GM03348 (cell line): ENCODE results near the gene PCBP3.

Source experiments
- DNase-seq: peaks from one replicate; pipeline ENCODE4 v3.0.0; 2012; ENCODE audit warnings: low spot score

PCBP3 gene

DNA sequence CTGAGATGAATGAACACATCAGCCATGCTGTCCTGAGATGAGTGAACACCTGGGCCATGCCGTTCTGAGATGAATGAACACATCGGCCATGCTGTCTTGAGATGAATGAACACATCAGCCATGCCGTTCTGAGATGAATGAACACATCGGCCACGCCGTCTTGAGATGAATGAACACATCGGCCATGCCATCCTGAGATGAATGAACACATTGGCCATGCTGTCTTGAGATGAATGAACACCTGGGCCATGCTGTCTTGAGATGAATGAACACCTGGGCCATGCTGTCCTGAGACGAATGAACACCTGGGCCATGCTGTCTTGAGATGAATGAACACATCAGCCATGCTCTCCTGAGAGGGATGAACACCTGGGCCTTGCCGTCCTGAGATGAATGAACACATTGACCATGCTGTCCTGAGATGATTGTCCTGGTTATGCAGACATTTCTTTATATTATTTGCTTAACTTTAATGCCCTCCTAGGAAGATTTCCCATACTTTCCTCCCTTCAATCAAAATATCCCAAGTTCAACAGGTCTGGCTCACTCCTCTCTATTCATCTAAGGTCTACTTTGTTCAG lies 289.5 kb downstream of the PCBP3 start:
- DNase-seq: no peak

DNA sequence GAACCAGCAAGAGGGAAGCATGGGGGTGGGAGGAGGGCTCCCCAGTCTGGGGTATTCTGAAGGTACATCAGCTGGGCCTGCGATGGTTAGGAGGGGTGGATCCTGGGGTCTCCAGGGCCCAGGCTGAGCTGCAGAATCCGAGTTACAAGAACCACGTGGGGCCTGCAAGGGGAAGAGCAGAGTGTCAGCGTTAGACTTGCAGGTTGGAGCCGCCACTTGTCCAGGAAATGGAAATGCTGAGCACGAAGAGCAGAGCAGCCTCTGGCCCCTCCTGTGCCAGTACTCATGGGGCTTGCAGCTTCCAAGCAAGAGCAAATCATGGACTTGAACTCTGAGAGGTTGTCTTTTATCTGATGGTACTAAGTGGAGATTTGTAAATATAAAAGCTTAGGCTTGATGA lies 290.6 kb downstream of the PCBP3 start:
- DNase-seq: no peak

DNA sequence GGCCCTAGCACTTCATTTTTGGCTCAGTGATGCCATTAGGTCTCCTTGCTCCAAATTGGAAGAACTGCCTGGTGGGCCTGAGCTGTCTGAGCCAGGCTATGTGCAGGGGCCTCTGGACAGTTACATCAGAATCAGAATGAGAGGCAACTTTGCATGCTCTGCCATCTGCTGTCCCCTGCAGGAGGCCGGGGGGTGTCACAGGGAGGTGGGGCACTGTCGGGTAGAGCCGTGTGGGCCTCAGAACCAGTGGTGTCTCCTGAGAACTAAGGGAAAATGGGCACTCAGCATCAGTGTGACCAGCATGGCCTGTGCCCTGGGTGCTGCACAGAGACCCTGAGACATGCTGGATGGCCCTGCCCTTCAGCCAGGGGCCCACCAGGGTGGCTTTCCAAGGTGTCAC lies 291.0 kb downstream of the PCBP3 start:
- no peak for DNase-seq

DNA sequence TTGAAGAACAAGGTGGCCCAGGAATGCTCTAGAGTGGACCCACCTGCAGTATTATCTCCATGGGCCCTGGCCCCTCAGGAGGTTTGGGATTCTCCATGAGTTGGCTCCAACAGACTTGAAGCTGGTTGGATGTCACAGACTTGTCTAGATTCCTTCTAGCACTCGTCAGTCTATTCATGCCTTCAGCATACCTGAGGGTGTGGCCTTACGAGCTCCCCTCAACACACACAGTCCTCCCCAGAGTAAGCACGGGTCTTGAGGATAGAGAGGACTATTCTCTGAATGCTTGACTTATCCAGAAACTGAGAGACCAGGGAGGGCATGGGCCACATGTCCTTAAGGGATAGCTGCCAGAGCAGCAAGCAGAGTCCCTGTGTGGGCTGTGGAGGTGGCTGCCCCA lies 292.1 kb downstream of the PCBP3 start:
- DNase-seq: no peak

DNA sequence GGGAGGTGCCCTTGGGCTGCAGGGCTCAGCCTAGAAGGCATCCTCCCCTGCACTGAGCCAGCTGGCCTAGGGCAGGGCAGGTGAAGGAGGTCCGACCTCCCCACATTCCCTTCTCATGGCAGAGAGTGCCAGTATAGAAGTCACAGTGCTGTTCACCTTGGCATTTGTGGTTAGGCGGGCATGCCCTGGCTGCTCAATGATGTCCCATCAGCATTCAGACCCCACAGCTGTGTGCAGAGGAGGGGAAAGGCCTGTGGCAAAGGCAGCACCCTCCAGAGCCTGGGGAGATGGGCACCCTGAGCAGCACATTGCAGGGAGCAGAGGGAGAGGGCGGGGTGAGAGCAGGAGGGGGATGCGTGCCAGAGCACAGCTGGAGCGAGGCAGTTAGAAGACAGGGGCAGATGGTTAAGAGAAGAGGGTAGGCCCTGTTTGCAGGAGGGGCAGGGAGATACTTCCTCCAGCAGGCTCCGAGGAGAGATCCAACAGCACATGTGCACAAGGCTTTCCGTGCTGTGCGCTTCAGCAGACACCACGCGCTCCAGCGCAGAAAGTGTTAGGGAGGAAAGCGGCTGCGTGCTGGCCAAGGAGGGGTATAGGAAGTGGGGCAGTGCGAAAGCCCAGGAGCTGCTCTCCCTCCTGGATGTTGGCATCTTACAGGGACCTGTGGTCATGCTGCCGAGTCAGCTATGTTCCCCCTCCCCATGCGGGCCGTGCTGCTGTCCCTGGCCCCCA lies 294.4 kb downstream of the PCBP3 start:
- no peak for DNase-seq

DNA sequence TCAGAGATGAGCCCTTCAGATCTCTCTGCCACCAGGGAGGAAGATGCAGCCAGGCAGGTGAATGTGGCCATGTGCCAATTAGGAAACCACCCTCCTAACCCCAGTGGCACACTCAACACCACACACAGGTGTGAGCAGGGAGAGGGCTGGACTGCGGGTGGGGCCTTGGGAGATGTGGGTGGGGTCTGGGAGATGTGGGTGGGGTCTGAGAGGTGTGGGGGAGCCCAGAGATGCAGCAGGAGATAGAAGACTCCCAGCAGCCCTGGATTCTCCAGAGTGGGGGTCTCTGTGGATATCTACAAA lies 294.9 kb downstream of the PCBP3 start:
- no peak for DNase-seq

DNA sequence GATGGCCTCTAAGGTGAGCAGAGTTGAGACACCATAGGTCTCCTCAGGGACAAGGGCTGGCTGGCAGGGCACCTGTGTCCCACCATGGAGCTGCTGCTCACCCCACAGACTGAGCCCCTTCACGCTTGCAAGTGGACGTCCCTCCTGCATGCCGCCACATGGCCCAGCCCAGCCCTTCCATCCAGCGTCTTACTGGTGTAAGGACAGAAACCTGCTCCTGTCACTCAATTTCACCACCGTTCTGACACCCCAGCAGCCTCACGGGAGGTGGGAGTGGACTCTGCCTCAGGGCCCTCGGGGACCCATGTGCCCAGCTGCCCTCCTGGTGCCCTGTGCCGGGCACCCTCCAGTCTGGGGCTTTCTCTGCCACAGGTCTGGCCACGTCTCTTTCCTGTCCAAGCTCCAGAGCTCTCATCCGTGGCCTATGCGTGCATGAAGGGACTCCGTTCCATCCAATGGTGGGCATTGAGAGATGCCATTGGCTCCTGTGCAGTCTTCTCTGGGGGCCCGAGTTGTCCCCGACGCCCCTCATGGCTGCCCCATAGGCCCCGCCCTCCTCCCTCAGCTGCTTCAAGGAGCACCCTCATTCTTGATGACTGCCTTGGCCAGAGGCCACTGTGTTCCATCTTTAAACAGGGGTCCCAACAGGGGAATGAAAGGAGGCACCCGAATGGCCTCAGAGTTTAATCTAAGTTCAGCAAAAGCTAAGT lies 295.4 kb downstream of the PCBP3 start:
- no peak for DNase-seq

DNA sequence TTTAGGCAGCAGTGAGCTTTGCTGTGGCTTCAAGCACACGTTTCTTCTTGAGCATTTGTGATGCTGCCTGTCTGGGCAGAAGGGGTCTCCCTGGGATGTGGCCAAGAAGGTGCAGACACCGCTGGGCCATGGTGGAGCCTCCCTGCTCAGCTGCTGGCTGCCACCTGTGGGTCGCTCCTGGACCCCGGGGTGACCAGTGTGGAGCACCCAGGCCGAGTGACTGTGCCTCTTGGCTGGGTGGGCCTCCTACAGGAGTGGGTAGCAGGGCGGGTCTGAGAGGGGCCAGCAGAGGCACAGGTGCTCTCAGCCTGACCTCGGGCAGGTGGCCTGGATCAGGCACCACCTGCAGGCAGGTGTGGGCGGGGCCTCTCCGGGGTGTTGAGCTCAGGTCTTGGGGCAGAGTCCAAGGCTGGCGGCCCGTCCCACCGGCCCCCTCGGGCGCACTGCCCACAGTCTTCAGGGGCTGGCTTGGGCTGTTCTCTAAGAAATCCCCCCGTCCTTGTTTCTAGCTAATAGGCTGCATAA lies 296.1 kb downstream of the PCBP3 start:
- DNase-seq: no peak

DNA sequence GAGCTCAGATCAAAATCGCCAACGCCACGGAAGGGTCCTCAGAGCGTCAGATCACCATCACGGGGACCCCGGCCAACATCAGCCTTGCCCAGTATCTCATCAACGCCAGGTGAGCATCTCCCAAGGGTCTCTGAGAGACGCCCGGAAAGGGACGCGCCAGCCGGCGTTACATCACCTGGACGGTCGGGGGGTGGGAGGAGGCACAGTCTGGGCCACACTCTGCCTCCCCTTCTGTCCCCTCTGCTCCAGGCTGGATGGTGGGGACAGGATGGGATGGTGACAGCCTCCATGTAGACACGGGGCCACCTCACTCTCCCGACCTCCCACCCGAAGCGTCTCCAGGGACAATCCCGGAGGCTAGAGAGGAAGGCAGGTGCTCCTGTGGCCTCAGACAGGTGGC lies 296.6 kb downstream of the PCBP3 start:
- no peak for DNase-seq

DNA sequence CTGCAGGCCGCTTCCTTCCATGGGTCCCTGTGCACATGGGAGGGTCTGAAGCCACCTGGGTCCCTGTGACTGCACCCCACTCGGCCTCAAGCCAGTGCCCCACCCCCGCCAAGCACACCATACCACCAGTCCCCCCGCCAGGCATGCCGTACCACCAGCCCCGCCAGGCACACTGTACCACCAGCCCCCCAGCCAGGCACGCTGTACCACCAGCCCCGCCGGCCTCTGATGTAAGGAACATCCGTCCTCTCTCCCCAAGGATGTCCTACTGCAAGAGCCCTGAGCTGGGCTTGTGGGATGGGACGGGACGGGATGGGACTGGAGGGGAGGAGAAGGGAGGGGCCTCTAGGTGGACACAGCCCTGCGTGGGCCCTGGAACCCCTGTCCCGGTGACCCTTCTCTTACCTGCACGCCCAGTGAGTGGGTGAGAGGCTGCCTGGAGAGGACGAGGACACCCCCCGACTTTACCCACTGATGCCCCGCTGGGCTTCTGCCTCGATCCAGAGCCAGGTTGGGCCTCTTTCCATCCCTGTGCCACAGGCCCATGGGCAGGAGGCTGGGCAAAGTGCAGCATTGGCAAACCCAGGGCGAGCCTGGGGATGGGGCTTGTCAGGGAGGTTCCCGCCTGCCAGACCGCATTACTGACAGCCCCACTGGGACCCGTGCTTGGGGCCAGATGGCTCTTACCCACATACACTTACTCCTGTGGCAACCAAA lies 297.3 kb downstream of the PCBP3 start:
- no peak for DNase-seq

DNA sequence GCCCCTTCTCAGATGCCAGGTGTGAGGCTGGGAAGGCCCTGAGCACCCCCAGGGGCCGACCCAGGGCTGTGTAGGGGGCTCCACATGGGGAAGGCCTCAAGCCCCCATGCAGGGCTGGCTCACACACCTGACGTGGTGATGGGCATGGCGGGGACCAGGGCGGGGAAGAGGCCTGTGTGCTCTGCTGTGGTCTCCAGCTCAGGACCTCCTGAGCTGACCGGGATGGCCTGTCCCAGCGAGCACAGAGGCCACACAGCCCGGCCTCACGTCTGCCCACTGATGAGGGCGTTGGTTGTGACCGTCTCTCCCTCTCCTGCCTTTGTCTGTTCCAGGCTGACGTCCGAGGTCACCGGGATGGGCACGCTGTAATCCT lies 297.8 kb downstream of the PCBP3 start:
- no peak for DNase-seq

DNA sequence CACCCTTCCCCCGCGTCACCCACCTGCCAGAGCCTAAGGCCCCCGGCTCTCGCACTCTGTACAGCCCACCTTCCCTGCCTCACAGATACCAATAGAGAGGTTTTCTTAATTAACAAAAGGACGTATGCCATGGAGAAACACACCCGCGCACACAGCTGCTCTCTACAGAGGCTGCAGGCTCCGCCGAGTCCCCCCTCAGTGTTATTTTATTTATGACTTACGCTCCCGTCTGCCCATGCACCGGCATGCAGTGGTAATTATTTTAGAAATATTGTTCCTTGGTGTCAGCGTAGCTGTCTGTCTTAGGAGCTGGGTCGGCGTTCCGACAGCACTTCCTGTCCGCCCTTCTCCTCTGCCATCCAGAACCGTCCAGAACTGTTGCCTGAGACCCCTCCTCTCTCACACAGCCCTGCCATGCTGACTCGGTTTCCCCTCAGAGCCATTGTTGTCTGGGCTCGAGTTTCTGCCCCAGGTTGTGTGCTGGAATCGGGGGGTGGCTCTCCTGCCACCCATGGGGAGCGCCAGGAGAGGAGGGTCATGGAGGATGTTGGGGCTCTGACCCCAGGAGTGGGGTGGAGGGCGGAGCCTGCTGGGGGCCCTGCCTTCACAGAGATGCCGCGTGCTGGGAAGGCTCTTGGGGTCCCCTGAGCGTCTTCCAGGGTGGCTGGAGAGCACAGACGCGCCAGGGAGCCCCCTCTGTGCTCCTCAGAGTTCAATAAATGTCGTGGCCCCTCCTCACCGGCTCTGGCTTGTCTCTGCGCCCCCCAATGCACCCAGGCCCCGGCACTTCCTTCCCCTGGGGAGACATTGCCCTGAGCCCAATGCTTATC lies 298.4 kb downstream of the PCBP3 start:
- DNase-seq: no peak

DNA sequence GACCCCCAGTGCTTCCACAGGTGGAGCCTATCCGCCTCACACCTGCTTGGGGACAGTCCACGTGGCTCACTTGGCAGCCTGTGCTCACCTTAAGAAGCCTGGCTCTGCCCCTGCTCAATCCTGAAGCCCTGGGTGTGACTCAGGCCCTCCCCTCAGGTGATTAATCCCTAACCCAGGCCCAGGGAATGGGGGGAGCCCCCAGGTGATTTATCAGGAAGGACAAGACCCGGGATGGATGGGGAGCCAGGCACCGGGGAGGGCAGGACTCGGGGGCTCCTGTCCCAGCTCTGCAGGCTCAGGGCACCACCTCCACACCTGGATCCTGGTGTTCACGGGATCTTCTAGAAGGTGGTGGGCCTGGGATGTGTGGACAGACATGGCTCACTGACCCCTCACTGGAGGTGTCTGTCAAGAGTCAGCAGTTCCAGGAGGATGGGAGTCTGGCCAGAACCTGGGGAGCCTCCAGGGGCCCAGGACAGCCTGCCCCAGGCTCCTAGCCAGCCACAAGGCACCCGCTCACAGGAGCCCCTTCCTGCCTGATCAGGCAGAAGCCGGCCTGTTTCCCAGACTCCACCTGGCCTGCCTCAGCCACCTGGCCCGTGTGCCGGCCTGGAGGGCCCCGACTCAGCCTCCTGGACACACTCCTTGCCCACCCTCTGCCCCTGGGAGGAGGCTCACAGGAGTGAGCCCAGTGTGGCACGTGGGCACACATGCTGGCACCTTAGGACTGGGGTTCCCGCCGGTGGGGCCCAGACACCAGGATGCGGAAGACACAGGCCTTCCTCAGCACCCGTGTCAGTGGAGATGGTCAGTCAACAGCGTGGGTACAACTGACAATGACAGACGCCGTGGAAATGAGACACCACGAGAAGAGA lies 299.5 kb downstream of the PCBP3 start:
- no peak for DNase-seq

DNA sequence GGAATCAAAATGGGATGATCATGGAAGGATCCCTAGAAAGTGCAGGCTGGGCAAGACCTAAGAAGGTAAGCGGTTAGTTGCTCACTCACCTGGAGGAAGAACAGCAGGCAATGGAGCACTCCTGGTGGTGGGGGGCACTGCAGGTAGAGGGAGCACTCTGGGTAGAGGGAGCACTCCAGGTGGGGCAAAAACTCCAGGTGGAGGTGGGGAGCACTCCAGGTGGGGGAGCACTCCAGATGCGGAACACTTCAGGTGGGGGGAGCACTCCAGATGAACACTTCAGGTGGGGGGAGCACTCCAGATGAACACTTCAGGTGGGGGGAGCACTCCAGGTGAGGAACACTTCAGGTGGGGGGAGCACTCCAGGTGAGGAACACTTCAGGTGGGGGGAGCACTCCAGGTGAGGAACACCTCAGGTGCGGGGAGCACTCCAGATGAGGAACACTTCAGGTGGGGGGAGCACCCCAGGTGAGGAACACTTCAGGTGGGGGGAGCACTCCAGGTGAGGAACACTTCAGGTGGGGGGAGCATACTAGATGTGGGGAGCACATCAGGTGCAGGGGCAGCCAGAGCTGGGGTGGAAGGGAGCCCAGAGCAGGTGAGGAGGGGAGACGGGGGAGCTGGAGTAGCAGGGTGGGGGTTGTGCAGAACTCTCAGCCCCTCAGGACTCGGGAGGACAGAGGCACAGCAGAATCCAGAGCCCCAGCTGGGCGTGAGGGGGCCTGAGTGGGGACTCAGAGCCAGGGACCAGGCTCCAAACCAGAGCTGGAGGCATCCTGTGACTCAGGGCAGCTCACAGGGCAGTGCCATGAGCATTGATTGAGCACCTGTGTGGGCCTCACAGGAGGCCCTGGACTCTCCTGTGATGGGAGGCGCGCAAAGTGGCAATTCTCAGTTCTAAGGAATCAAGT lies 300.4 kb downstream of the PCBP3 start:
- no peak for DNase-seq

DNA sequence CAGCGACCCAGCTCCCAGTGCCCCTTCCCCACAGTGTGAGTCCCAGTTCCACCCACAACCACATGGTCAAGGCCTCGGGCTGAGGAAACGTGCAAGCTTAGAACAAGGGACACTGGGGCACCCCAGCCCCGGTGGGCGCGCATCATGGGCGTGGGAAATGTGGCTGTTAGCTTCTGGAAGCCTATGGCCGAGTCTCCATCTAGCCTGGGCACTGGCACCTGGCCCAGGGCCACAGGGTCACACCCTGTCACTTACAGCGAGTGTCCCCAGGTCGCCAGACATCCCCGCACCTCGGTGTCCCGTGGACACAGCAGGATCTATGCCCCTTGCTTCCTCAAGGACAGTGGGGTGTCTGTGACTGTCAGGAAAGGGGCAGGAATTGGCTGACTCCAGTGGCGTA lies 301.1 kb downstream of the PCBP3 start:
- no peak for DNase-seq

DNA sequence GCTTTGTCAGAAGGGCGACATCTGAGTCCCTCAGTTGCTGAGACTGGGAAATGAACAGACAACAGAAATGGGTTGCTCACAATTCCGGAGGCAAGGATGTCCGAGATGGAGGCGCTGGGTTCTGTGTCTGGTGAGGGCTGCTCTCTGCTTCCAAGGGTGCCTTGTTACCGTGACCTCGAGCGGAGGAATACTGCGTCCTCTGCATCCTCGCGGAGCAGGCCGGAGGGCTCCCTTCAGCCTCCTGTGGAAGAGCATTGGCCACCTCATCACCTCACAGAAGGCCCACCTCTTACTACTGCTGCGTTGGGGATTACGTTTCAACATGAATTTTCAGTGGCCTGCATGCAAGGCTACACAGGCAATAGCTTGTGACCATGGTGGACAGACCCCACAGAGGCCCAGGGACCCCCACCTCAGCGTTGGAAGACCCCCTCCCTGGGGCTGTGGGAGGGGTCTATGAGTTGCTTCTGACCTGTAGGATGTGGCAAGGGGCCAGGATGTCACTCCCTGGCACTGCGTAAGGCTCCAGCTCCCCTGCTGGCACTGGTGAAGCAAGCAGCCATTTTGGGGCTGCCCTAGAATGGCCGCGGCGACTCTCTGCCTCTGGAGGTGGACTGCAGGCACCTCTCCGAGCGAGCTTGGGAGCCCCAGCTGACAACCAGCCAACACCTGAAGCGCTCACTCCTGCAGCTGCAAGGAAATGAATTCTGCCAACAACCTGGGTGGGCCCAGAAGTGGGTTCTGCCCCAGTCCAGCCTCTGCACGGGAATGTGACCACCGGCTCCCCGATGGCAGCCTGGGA lies 301.7 kb downstream of the PCBP3 start:
- DNase-seq: no peak

DNA sequence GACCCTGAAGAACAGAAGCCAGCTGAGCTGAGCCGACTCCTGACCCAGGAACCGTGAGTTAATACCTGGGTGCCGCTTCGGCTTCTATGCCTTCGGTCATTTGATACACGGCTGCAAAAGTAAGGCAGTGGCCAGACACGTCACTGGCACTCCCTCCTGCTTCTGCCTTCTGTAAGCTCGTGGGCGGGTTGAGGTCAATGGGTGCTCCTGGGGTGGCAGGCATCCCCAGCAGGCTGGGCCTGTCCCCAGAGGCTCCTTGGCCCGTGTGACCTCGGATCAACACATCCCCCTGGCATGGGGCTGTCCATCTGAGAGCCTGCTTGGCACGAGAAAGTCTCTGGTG lies 302.3 kb downstream of the PCBP3 start:
- DNase-seq: no peak

DNA sequence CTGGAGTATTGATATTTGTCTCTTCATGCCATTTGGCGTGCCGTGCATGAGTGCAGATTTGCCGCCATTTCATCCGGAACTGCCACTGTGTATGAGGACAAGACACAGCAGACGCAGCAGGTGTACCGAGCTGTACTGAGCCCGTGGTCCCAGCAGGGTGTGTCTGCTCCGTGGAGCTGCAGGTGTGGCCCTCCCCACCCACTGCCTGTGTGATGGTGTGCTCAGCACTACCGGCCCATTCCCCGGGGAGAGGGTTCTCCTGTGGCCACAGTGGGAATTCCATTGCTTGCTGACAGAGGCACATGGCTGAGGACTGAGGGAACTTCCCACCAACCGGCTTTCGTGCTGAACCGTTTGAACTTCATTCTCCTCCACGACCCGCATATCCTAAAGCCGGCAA lies 303.8 kb downstream of the PCBP3 start:
- DNase-seq: no peak

DNA sequence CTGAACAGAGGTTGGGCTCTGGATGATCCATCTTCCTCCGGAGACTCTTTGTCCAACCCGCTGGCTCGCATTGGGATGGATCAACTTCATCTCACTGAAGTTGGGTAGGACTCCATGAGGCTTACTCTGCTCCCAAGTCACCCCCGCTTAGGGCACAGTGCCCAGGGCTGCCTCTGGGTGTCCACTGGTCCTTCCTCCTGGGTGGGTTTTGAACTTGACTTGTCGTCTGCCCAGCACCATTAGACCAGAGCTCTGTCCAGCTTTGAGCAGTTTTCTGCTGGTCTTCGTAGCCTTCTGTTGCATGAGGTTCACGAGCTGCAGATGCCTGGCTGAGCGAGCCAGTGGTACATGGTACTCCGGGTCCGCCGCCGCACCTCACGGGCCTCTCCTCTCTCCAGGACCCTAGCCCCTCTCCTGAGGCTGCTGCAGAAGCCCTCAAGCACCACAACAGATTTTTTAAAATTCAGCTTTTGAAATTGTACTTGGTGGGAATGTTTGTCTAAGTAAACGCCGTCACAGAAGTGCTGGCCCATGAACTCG lies 304.3 kb downstream of the PCBP3 start:
- no peak for DNase-seq
